Heart right ventricle (tissue), 16 donors: ENCODE measurements around the gene GRID1. TPM values are rescaled to one million over a fixed set of nuclear protein-coding genes. Genes with fewer than 3 reads are reported as not detected.
A peak's percentile ranks its signal among the peaks of the same experiment; 100 is the strongest.

Experiments
- ATAC-seq, 8 donors: fragments of 200-7000 bp; cut with Tn5 transposase; one replicate each; pipeline ENCODE4 v1.9.1; 2020; ENCODE audit warnings: mild to moderate bottlenecking in 8 of 8, moderate library complexity in 8 of 8, moderate number of reproducible peaks in 1 of 8
- DNase-seq, 2 donors: peaks; one replicate each; pipeline ENCODE4 v3.0.0-alpha.2; 2020
- H3K27ac ChIP-seq, 10 donors: fragments of 200-600 bp; sonication (generic) in 2 of 10; one replicate each; pipeline versions ENCODE4 v1.5.0 to v1.8.0; 2020 to 2022; ENCODE audit warnings: mild to moderate bottlenecking in 3 of 10
- H3K27me3 ChIP-seq, 7 donors: fragments of 200-600 bp; one replicate each; pipeline ENCODE4 v1.8.0; 2021 to 2022; ENCODE audit warnings: mild to moderate bottlenecking in 2 of 7
- H3K36me3 ChIP-seq, 9 donors: fragments of 200-600 bp; sonication (generic) in 1 of 9; one replicate each; pipeline versions ENCODE4 v1.5.0 to v1.8.0; 2020 to 2022; ENCODE audit warnings: mild to moderate bottlenecking in 2 of 9
- H3K4me1 ChIP-seq, 9 donors: fragments of 200-600 bp; sonication (generic) in 1 of 9; one replicate each; pipeline versions ENCODE4 v1.5.0 to v1.8.0; 2020 to 2022; ENCODE audit warnings: mild to moderate bottlenecking in 4 of 9
- H3K4me3 ChIP-seq, 10 donors: fragments of 200-600 bp; sonication (generic) in 2 of 10; one replicate each; pipeline versions ENCODE4 v1.5.0 to v1.8.0; 2020 to 2022; ENCODE audit warnings: mild to moderate bottlenecking in 7 of 10, moderate library complexity in 2 of 10
- H3K9me3 ChIP-seq, 11 donors: fragments of 200-600 bp in 10 of 11; sonication (generic) in 2 of 11; one replicate each; pipeline versions ENCODE4 v1.5.0 to v1.8.0; 2013 to 2022; ENCODE audit warnings: mild to moderate bottlenecking in 2 of 11, control low read depth in 1 of 11, moderate library complexity in 1 of 11
- WGBS, 2 donors: extraction: QIAGEN DNeasy Blood & Tissue Kit; methylation state at CpG; one replicate each; pipeline ENCODE4 v1.1.7; 2013; ENCODE audit warnings: inconsistent platforms in 1 of 2; 5-methylcytosine and 5-hydroxymethylcytosine counted together
- intact Hi-C, 10 donors: fragments of 100-400 bp; cut with DNase I; formaldehyde crosslinking; loops; one replicate each; pipeline versions ENCODE4 v1.11.1 to v1.14.2; 2022
- polyA plus RNA-seq, 2 donors: library from polyadenylated mRNA; stranded (reverse); fragments of 200-250 nt; gene quantifications; one replicate each; pipeline ENCODE4 v1.2.3, GENCODE V29; 2013
- total RNA-seq, 10 donors: library from RNA; stranded (reverse); fragmentation: NEBNext Ultra II Directional in 3 of 10; extraction: Animal tissue kit (Norgen Biotek cat#: 25700) in 3 of 10; gene quantifications; one replicate each; pipeline versions ENCODE4 v1.2.1 to v1.2.4, GENCODE V29; 2021 to 2023
- TF ChIP-seq, protein P1 (sequence below), 9 donors: fragments of 200-600 bp; sonication (generic) in 2 of 9; IDR thresholded peaks; one replicate each; pipeline versions ENCODE4 v1.5.0 to v1.8.0; 2021 to 2022; ENCODE audit warnings: antibody characterized with exemption in 9 of 9, mild to moderate bottlenecking in 5 of 9, moderate library complexity in 1 of 9
- donor health status: Arrhythmogenic right ventricular cardiomyopathy.
- donor health status: ischemic (EF 13 %, LVEDD 7.1; RV severe dilation, severe dysfunction).
- donor health status: healthy with polysubstance abuse.
- donor health status: DM: no; HTN: yes; CAD: no.
- donor health status: DM: no; HTN: no; CAD: no.
- donor health status: ischemic (EF 25% LVEDD 6.9; RV normal size, moderate dysfunction).
- donor health status: ischemic (EF 25% LVEDD 5.7; RV mildly dilated, moderate dysfunction).
- donor health status: healthy.
- donor health status: DM: yes; HTN: yes; CAD: no.
- donor health status: Ischemic cardiomyopathy.
- donor health status: ischemic (EF 35%, LVEDD 5.7; RV mildly dilated, moderate dysfunction).
- donor health status: nonischemic (EF 11% LVEDD 7.7; RV severe dilation, severe dysfunction).
- donor health status: DM: yes; HTN: yes; CAD: no.
- donor health status: PGD.
- donor health status: ischemic (EF 29% LVEDD 5.4; RV normal size, mild dysfunction).
- donor health status: nonischemic (EF 23%, LVEDD 6.1; RV moderate dilation, normal function).

The GRID1 gene
- total and polyA plus RNA-seq, 12 donors = 0.44 to 3.4 (median 1.5) TPM

DNA sequence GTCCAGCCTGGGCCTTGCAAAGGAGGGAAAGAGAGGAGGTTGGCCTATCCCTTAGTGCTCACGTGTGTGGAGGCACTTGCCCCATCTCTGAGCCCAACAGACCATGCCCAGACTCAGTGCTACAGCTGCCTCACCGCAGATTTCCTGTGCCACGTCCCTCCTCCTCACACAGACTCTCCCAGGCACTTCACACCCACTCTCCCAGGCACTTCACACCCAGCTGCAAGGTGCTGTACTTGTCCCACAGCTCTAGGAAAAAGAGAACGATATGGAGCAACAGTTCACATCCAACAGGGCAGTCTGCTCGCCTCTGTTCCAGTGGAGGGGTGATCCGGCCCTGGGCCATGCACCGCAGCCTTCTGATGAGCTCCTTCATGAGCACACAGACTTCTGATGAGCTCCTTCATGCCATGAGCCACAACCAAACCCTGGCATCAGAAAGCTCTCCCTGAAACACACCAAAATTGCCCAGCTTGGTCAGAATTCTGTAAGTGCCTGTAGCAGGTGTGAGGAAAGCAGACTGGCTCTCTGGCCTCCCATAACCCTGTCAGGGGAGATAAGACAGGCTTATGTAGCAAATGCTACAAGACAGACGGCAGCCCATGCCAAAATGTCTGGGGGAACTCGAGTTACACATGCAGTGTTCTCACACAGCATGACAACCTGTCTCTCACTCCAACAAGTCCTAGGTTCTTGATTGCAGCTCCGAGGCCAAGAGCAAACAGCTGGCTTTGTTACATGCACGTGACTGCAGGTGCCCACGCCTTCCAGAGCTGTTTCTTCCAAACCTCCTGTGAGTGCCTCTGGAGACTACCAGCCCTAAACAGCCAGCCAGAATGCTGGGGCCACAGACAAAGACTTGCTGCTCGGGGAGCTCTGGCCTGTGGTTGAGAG is 348.5 kb downstream of the GRID1 start:
- H3K9me3 ChIP-seq = no peaks in the 10 kb centered on the region
- H3K4me3 ChIP-seq = no peak overlapping the region
- DNase-seq = peak; percentile 55 to 74
- peak overlapping the region in 3 of 10 donors; percentile 5 to 51 (median 28) for H3K27ac ChIP-seq
- ATAC-seq = peak; percentile 68 to 96 (median 94)
- intact Hi-C loops = loop anchor here in 1 of 10 donors (10.0 kb wide), 1 partner anchor 223 kb away; no protein-coding TSS in a partner anchor
- peaks cover 0 to 32% (median 13%) of the 10 kb centered on the region in 9 donors for H3K4me1 ChIP-seq
- peaks cover 0 to 3% (median 0%) of the 10 kb centered on the region in 7 donors for H3K27me3 ChIP-seq
- TF ChIP-seq, protein P1, sequence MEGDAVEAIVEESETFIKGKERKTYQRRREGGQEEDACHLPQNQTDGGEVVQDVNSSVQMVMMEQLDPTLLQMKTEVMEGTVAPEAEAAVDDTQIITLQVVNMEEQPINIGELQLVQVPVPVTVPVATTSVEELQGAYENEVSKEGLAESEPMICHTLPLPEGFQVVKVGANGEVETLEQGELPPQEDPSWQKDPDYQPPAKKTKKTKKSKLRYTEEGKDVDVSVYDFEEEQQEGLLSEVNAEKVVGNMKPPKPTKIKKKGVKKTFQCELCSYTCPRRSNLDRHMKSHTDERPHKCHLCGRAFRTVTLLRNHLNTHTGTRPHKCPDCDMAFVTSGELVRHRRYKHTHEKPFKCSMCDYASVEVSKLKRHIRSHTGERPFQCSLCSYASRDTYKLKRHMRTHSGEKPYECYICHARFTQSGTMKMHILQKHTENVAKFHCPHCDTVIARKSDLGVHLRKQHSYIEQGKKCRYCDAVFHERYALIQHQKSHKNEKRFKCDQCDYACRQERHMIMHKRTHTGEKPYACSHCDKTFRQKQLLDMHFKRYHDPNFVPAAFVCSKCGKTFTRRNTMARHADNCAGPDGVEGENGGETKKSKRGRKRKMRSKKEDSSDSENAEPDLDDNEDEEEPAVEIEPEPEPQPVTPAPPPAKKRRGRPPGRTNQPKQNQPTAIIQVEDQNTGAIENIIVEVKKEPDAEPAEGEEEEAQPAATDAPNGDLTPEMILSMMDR (IDR thresholded peaks at IDR 0.05) = no peak
- no peaks in the 10 kb centered on the region for H3K36me3 ChIP-seq
- WGBS, 2 donors = 30 to 40% methylated on average over 13 of the region's 13 CpGs

DNA sequence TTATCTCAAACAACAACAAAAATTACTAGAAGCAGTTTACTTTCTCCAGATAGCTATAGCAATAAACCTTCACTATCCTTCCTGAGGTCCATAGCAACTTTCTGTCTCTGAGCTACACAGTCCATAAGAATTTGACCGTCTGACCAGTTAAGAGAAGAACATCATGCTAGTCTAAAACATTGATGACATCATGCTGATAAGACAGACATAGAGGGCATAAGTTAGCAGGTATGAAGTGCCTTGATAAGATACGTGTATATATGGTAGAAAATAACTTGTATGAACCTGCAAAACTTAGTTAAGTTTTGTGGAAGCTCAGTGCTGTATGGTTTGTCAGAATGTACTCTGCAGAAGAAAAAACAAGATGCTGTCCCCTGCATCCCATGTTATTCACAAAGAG is 353.0 kb downstream of the GRID1 start:
- ATAC-seq (no peak), DNase-seq (no peak)
- Histone ChIP-seq H3K27me3 (peaks cover 0 to 3% (median 0%) of the 10 kb centered on the region in 7 donors), H3K4me1 (peaks cover 0 to 15% (median 2%) of the 10 kb centered on the region in 9 donors), H3K36me3 (no peaks in the 10 kb centered on the region), H3K4me3 (no peak overlapping the region), H3K9me3 (no peaks in the 10 kb centered on the region), H3K27ac (no peak overlapping the region)
- 67 to 68% methylated on average over 2 of the region's 2 CpGs for WGBS, 2 donors
- intact Hi-C loops = loop anchor here in 1 of 10 donors (10.0 kb wide), 1 partner anchor 219 kb away; no protein-coding TSS in a partner anchor
- TF ChIP-seq, protein P1 (IDR thresholded peaks at IDR 0.05) = no peak

DNA sequence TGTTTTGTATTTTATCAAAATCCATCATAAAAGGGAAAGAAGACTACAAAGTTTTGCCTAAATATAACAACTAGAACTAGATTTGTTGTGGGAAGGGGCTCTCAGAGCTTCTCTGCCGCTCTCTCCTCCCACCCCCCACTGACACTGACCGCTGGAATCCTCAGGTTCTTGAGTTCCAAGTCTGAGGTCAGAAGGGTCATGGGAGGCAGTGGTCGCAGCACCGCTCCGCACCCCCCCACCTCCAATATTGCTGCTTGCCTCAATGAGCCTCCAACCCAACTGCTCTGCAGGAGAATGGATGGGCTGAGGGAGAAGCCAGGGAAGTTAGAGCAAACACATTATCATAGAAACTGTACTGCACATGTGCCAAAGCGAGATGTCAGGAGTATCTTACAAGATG is 359.4 kb downstream of the GRID1 start:
- 81 to 89% methylated on average over 6 of the region's 6 CpGs for WGBS, 2 donors
- no peak for ATAC-seq
- intact Hi-C loops = loop anchor here in 2 of 10 donors (10.0 kb wide), 1 partner anchor 358 kb away; the partner anchor contains the start of gene GRID1 (in 2 of the 2)
- H3K4me1 ChIP-seq = peaks cover 0 to 9% (median 0%) of the 10 kb centered on the region in 9 donors
- H3K36me3 ChIP-seq = no peaks in the 10 kb centered on the region
- H3K9me3 ChIP-seq = no peaks in the 10 kb centered on the region
- TF ChIP-seq, protein P1 (IDR thresholded peaks at IDR 0.05) = no peak
- H3K27ac ChIP-seq = no peak overlapping the region
- H3K27me3 ChIP-seq = peaks cover 0 to 4% (median 0%) of the 10 kb centered on the region in 7 donors
- DNase-seq = no peak
- H3K4me3 ChIP-seq = no peak overlapping the region

DNA sequence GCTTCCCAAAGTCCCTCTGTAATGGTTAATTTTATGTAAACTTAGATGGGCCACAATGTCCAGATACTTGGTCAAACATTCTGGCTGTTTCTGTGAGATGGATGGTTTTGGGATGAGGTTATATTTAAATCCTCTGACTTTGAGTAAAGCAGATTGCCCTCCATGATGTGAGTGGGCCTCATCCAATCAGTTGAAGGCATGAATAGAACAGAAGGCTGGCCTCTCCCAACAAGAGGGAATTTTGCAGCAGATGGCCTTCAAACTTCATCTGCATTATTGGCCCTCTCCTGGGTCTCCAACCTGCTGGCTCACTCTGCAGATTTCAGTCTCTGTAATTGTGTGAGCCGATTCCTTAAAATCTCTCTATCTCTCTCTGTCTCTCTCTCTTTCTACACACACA is 362.3 kb downstream of the GRID1 start:
- Histone ChIP-seq H3K4me1 (peaks cover 0 to 9% (median 0%) of the 10 kb centered on the region in 9 donors), H3K4me3 (no peak overlapping the region), H3K27me3 (peaks cover 0 to 4% (median 0%) of the 10 kb centered on the region in 7 donors), H3K9me3 (no peaks in the 10 kb centered on the region), H3K27ac (no peak overlapping the region), H3K36me3 (no peaks in the 10 kb centered on the region)
- DNase-seq (no peak), ATAC-seq (no peak)
- TF ChIP-seq, protein P1 (IDR thresholded peaks at IDR 0.05) = no peak
- intact Hi-C loops = loop anchor here in 3 of 10 donors (5.0 to 10.0 kb wide), 2 partner anchors 358 to 360 kb away; partner anchors contain the start of gene GRID1 (in 2 of the 3)
- WGBS, 2 donors = 36 to 50% methylated on average over 1 of the region's 1 CpG
